PC-3 (cell line): ENCODE measurements around the gene OR10H5.

Experiments
- EZH2 ChIP-seq: fragments of 300-600 bp; sonication (generic); IDR thresholded peaks from one replicate; pipeline ENCODE4 v1.6.1; 2017; ENCODE audit warnings: antibody characterized with exemption, mild to moderate bottlenecking, low read length; ENCODE audit not compliant: unreplicated experiment
- TF ChIP-seq, protein P1 (sequence below): fragments of 300-600 bp; sonication (generic); conservative IDR thresholded peaks from 2 replicates; pipeline ENCODE4 v1.5.1; 2017; ENCODE audit warnings: antibody characterized with exemption, low read depth, mild to moderate bottlenecking, low read length

DNA sequence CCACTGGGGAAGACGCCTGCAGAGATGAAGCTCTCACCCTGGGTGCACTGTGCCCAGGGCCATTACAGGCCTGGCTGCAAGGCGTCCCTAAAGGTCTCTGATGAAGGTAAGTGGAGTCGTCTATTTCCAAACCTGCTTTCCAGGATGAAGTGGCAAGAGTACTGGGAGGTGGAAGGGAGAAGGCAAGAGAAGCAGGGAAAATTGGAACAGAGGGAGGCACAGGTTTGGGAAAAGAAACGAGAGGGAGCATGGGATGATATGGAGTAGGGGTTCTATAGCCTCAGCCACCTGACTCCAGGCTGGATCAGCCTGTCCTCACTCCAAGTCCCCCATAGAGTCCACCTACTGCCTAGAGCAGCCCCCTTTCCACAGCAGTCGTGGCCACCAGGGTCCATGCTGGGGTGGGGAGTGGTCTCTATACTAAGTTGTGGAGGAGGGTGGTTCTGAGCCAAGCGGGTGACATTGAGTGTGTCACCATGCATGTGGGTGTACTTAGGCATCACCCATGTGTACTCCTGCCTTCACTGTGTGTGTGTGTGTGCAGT lies at the start of gene OR10H5:
- TF ChIP-seq, protein P1, sequence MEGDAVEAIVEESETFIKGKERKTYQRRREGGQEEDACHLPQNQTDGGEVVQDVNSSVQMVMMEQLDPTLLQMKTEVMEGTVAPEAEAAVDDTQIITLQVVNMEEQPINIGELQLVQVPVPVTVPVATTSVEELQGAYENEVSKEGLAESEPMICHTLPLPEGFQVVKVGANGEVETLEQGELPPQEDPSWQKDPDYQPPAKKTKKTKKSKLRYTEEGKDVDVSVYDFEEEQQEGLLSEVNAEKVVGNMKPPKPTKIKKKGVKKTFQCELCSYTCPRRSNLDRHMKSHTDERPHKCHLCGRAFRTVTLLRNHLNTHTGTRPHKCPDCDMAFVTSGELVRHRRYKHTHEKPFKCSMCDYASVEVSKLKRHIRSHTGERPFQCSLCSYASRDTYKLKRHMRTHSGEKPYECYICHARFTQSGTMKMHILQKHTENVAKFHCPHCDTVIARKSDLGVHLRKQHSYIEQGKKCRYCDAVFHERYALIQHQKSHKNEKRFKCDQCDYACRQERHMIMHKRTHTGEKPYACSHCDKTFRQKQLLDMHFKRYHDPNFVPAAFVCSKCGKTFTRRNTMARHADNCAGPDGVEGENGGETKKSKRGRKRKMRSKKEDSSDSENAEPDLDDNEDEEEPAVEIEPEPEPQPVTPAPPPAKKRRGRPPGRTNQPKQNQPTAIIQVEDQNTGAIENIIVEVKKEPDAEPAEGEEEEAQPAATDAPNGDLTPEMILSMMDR = no peak
- no peak for TF ChIP-seq EZH2
